Esophagus squamous epithelium (tissue), 4 donors: ENCODE results near the gene TIMM8B.

Experiments used
- POLR2A ChIP-seq, 4 donors: fragments of 450-650 bp; IDR thresholded peaks; one replicate each; pipeline ENCODE4 v1.6.1; 2017; ENCODE audit warnings: antibody characterized with exemption in 4 of 4, mild to moderate bottlenecking in 4 of 4, moderate library complexity in 3 of 4
- TF ChIP-seq, protein P1 (sequence below), 6 experiments: fragments of 450-650 bp in 4 of 6; fragments of 200-600 bp in 2 of 6; sonication (generic) in 2 of 6; IDR thresholded peaks; one replicate each; pipeline ENCODE4 v1.5.1; 2016 to 2019; ENCODE audit warnings: antibody characterized with exemption in 6 of 6, mild to moderate bottlenecking in 4 of 6, moderate library complexity in 4 of 6

DNA sequence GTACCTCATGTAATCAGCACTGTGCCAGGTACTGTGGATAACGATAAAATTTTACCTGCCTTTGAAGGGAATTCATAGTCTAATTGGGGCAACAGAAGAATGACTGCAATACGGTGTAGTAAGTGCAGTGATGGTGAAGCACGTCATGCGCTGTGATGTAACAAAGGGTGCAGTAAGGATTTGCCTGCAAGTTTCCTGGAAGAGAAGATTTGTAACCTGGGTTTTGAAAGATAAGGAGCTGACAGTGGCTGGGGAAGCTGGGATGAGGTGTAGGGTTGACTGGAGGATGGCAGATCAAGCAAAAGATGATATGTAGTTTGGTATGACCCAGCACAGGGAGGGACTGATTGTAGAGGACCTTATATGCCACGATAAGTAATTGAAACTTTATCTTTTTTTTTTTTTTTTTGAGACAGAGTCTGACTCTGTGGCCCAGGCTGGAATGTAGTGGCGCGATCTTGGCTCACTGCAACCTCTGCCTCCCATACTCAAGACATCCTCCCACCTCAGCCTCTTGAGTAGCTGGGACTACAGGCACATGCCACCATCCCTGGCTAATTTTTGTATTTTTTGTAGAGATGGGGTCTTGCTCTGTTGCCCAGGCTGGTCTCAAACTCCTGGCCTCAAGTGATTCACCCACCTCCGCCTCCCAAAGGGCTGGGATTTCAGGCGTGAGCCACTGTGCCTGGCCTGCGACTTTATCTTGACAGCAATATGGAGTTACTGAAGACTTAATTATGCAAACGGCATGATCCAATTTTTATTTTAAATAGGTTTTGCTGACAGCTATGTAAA lies 11.4 kb upstream of the TIMM8B start:
- TF ChIP-seq, protein P1, sequence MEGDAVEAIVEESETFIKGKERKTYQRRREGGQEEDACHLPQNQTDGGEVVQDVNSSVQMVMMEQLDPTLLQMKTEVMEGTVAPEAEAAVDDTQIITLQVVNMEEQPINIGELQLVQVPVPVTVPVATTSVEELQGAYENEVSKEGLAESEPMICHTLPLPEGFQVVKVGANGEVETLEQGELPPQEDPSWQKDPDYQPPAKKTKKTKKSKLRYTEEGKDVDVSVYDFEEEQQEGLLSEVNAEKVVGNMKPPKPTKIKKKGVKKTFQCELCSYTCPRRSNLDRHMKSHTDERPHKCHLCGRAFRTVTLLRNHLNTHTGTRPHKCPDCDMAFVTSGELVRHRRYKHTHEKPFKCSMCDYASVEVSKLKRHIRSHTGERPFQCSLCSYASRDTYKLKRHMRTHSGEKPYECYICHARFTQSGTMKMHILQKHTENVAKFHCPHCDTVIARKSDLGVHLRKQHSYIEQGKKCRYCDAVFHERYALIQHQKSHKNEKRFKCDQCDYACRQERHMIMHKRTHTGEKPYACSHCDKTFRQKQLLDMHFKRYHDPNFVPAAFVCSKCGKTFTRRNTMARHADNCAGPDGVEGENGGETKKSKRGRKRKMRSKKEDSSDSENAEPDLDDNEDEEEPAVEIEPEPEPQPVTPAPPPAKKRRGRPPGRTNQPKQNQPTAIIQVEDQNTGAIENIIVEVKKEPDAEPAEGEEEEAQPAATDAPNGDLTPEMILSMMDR (IDR thresholded peaks at IDR 0.05) = no peak
- no peak for TF ChIP-seq POLR2A (IDR thresholded peaks at IDR 0.05)
